Measurements from ENCODE around the gene BAZ2B. TPM values are rescaled to one million over a fixed set of nuclear protein-coding genes. Genes with fewer than 3 reads are reported as not detected.

Gene BAZ2B
- total RNA-seq, 2 donors from 2014 or later, result 40.2 to 47.1 TPM

DNA sequence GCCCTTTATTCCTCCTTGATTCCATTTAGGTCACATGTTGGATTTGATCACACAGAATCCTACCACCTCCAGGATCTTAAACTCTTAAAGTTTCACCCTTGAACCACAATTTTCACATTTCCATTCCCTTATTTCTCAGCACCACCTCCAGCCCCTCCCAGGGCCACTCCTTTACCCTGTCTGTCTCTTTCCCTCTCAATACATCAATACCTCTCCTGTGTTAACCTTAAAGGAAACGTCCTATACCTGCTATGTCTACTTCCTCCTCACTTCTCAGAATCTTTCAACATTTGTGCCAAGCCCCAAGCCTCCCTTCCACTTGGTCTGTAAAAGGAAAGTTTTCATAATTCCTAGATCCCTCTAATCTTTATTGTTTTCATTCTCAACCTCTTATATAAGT is 158.8 kb downstream of the BAZ2B start:
- no peak for DNase-seq (ENCODE audit: low spot score)
- Histone ChIP-seq H3K4me3 (no peak overlapping the region), H3K9me3 (no peaks in the 10 kb centered on the region), H3K27ac (no peak overlapping the region), H3K36me3 (no peaks in the 10 kb centered on the region), H3K27me3 (no peaks in the 10 kb centered on the region), H3K4me1 (peaks cover 0 to 37% of the 10 kb centered on the region in 2 donors)
- TF ChIP-seq, protein P1, sequence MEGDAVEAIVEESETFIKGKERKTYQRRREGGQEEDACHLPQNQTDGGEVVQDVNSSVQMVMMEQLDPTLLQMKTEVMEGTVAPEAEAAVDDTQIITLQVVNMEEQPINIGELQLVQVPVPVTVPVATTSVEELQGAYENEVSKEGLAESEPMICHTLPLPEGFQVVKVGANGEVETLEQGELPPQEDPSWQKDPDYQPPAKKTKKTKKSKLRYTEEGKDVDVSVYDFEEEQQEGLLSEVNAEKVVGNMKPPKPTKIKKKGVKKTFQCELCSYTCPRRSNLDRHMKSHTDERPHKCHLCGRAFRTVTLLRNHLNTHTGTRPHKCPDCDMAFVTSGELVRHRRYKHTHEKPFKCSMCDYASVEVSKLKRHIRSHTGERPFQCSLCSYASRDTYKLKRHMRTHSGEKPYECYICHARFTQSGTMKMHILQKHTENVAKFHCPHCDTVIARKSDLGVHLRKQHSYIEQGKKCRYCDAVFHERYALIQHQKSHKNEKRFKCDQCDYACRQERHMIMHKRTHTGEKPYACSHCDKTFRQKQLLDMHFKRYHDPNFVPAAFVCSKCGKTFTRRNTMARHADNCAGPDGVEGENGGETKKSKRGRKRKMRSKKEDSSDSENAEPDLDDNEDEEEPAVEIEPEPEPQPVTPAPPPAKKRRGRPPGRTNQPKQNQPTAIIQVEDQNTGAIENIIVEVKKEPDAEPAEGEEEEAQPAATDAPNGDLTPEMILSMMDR (IDR thresholded peaks at IDR 0.05), result no peak

DNA sequence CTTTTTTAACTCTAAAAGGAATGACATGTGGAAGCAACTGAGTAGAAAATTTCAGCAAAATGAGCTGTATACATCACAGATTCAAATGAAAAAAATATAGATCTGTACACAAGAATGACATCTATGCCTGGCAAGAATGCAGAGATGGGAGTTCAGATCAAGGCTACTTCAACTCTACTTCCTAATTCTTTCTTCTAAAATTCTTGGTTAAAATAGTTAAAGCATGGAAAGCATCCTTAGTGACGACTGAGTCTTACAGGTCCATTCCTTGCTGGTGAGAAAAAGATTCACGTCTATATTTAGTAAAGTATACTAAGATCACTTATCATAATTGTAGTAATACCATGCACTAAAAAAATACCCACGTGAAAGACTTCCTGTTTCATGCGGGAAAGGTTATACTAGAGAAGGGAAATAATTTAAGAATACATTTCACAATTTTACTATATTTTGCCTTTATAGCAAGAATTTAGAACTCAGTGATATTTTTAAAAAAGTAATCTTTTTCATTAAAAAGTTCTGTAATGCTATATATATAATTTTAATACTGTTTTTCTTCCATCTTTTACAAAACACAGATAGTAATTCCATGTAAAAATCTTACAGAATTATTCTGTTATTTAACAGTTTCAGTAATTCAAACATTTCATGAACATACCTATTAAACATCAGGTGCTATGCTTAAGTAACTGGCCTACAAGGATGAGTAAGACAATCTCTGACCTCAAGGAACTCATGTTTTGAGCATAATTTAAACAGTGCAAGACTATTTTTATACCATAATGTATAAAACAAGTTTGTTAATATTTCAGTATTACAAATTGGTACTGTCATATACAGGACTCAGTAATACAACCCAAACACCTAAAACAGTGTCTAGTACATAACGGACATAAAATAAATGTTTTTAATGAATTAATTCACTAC is 159.6 kb downstream of the BAZ2B start:
- Histone ChIP-seq H3K4me3 (no peak overlapping the region), H3K36me3 (no peaks in the 10 kb centered on the region), H3K27me3 (no peaks in the 10 kb centered on the region), H3K27ac (no peak overlapping the region), H3K4me1 (peaks cover 0 to 37% of the 10 kb centered on the region in 2 donors), H3K9me3 (no peaks in the 10 kb centered on the region)
- TF ChIP-seq, protein P1 (IDR thresholded peaks at IDR 0.05), result no peak
- DNase-seq (ENCODE audit: low spot score), result no peak

DNA sequence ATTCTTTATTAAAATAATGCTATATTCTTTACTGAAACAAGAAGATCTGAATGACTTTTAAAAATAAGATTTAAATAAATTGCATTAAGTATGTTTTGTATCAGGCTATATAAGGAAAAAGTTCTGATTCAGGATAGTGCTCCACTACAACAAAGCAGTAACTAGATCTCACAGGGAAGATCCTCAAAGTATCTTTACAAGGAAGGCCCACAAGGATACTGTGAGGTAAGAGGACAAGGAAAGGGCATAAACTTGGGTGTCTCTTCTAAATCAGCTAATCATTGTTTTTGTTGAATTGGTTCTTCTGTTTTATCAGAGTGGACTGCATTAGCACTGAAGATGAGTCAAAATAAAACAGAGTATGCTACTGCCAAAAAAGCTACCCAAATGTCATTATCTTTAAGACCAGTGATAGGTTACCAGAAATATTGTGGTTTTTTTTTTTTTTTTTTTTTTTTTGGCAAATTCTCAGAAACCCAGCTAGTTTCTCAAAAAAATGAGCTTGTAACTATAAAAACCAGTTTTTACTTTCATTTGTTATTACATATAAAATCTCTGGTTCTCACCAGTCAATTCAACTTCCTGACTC is 160.9 kb downstream of the BAZ2B start:
- Histone ChIP-seq H3K4me3 (no peak overlapping the region), H3K4me1 (peaks cover 0 to 37% of the 10 kb centered on the region in 2 donors), H3K27me3 (no peaks in the 10 kb centered on the region), H3K9me3 (no peaks in the 10 kb centered on the region), H3K27ac (no peak overlapping the region), H3K36me3 (no peaks in the 10 kb centered on the region)
- DNase-seq (ENCODE audit: low spot score), result no peak
- TF ChIP-seq, protein P1 (IDR thresholded peaks at IDR 0.05), result no peak

DNA sequence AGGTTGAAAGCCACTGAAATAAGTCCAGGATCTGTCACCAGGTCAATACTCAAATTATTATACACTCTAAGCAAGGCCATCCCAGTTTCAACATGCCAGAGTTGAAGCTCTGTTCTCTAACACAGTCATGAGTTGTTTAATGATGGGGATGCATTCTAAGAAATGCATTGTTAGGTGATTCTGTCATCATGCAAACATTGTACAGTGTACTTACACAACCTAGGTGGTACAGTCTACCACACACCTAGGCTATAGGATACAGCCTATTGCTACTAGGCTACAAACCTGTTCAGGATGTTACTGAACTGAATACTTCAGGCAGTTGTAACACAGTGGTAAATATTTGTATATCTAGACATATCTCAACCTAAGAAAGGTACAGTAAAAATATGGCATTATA is 162.2 kb downstream of the BAZ2B start:
- DNase-seq (ENCODE audit: low spot score), result no peak
- H3K27me3 ChIP-seq, result no peaks in the 10 kb centered on the region
- TF ChIP-seq, protein P1 (IDR thresholded peaks at IDR 0.05), result no peak
- no peaks in the 10 kb centered on the region for H3K9me3 ChIP-seq
- peaks cover 0 to 37% of the 10 kb centered on the region in 2 donors for H3K4me1 ChIP-seq
- no peaks in the 10 kb centered on the region for H3K36me3 ChIP-seq
- no peak overlapping the region for H3K4me3 ChIP-seq
- no peak overlapping the region for H3K27ac ChIP-seq

DNA sequence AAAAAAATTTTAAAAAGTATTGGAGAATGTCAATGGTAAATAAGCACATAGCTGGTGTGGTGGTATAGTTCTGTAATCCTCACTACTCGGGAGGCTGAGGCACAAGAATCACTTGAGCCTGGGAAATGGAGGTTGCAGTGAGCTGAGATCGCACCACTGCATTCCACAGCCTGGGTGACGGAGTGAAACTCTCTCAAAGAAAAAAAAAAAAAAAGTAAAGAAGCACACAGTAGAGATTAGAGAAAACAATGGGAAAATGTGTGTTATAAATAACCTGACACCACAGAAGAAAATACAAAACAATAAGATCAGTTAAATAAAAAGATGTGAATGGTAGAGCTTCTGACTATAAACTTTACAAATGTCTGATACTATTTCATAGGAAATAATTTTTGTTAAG is 166.2 kb downstream of the BAZ2B start:
- DNase-seq (ENCODE audit: low spot score), result no peak
- Histone ChIP-seq H3K4me3 (no peak overlapping the region), H3K4me1 (peaks cover 0 to 10% of the 10 kb centered on the region in 2 donors), H3K27me3 (no peaks in the 10 kb centered on the region), H3K36me3 (peaks cover 21% of the 10 kb centered on the region), H3K27ac (no peak overlapping the region), H3K9me3 (no peaks in the 10 kb centered on the region)
- TF ChIP-seq, protein P1 (IDR thresholded peaks at IDR 0.05), result no peak
